Fibroblast of lung (primary cell): Measurements from ENCODE around the gene MRPL14. TPM values are rescaled to one million over a fixed set of nuclear protein-coding genes. Genes with fewer than 3 reads are reported as not detected.

Experiments
- DNase-seq, 2 donors: peaks; one replicate each; pipeline versions ENCODE4 v3.0.0 to v3.0.0-alpha.2; 2010; ENCODE audit warnings: low read depth in 2 of 2
- H2AFZ ChIP-seq: 2 replicates; pipeline ENCODE4 v1.5.1; 2012; ENCODE audit warnings: low read length, control low read depth, inconsistent platforms
- H3K27ac ChIP-seq: 2 replicates; pipeline ENCODE4 v1.5.1; 2011; ENCODE audit warnings: low read length, control low read depth; ENCODE audit not compliant: insufficient read depth
- H3K27me3 ChIP-seq: 2 replicates; pipeline ENCODE4 v1.5.1; 2011; ENCODE audit warnings: mild to moderate bottlenecking, low read length; ENCODE audit not compliant: control insufficient read depth, insufficient read depth
- H3K36me3 ChIP-seq: 2 replicates; pipeline ENCODE4 v1.5.1; 2011; ENCODE audit warnings: low read length; ENCODE audit not compliant: control insufficient read depth, insufficient read depth
- H3K4me1 ChIP-seq: 2 replicates; pipeline ENCODE4 v1.5.1; 2011; ENCODE audit warnings: low read length; ENCODE audit not compliant: control insufficient read depth, insufficient read depth; ENCODE audit errors: extremely low read depth
- H3K4me2 ChIP-seq: 2 replicates; pipeline ENCODE4 v1.5.1; 2011; ENCODE audit warnings: low read length, control low read depth; ENCODE audit not compliant: insufficient read depth; ENCODE audit errors: extremely low read depth
- H3K4me3 ChIP-seq, 4 experiments: fragments of 200-600 bp in 1 of 4; sonication (generic) in 1 of 4; replicated peaks in 1 of 4; 2 replicates each; pipeline ENCODE4 v1.5.1; 2011 to 2016; ENCODE audit warnings: low read length in 4 of 4, low read depth in 3 of 4, mild to moderate bottlenecking in 3 of 4, control low read depth in 2 of 4, inconsistent platforms in 1 of 4, mixed read lengths in 1 of 4; ENCODE audit not compliant: insufficient read depth in 1 of 4; ENCODE audit errors: control extremely low read depth in 1 of 4
- H3K79me2 ChIP-seq: 2 replicates; pipeline ENCODE4 v1.5.1; 2012; ENCODE audit warnings: mild to moderate bottlenecking, low read length, inconsistent platforms; ENCODE audit not compliant: control insufficient read depth, insufficient read depth
- H3K9ac ChIP-seq: 2 replicates; pipeline ENCODE4 v1.5.1; 2011; ENCODE audit warnings: mild to moderate bottlenecking, low read length, control low read depth; ENCODE audit not compliant: insufficient read depth
- H3K9me3 ChIP-seq: 2 replicates; pipeline ENCODE4 v1.5.1; 2012; ENCODE audit warnings: low read depth, low read length; ENCODE audit not compliant: control insufficient read depth, insufficient read depth
- H4K20me1 ChIP-seq: 2 replicates; pipeline ENCODE4 v1.5.1; 2011; ENCODE audit warnings: low read length; ENCODE audit not compliant: control insufficient read depth, insufficient read depth; ENCODE audit errors: extremely low read depth
- EZH2 ChIP-seq: IDR thresholded peaks from 2 replicates; pipeline ENCODE4 v1.5.1; 2012; ENCODE audit warnings: low read length, control low read depth, mild to moderate bottlenecking; ENCODE audit errors: missing control alignments
- polyA plus RNA-seq, 2 donors: library from polyadenylated mRNA; depleted of rRNA in 1 of 2; stranded (reverse) in 1 of 2; unstranded in 1 of 2; fragments of >200 nt; gene quantifications; 2 replicates each; pipeline ENCODE4 v1.2.1, GENCODE V29; 2011 to 2012; ENCODE audit warnings: missing spikeins in 1 of 2
- total RNA-seq: library from RNA; depleted of rRNA; stranded (reverse); fragments of >200 nt; gene quantifications from 2 replicates; pipeline ENCODE4 v1.2.1, GENCODE V29; 2014
- TF ChIP-seq, protein P1 (sequence below), 2 donors: IDR thresholded peaks in 1 of 2; conservative IDR thresholded peaks in 1 of 2; 1 replicate in 1 of 2; 2 replicates in 1 of 2; pipeline ENCODE4 v1.5.1; 2011 to 2012; ENCODE audit warnings: low read length in 2 of 2, control low read depth in 1 of 2, inconsistent platforms in 1 of 2, low read depth in 1 of 2, mild to moderate bottlenecking in 1 of 2

MRPL14 gene
- total and polyA plus RNA-seq, 2 donors (not counting 1 experiment from before 2014, with no cell fraction given), result 36.2 to 60.6 TPM

GRCh38 chr6:44154067-44154466, 26.8 kb upstream of the MRPL14 start:
- Histone ChIP-seq H3K9ac (no peak overlapping the region), H3K79me2 (no peaks in the 10 kb centered on the region), H4K20me1 (no peaks in the 10 kb centered on the region), H3K36me3 (peaks cover 6% of the 10 kb centered on the region), H3K4me3 (no peak overlapping the region), H3K4me2 (no peak overlapping the region), H3K27me3 (no peaks in the 10 kb centered on the region), H2AFZ (no peak overlapping the region), H3K4me1 (no peaks in the 10 kb centered on the region), H3K27ac (no peak overlapping the region), H3K9me3 (no peaks in the 10 kb centered on the region)
- no peak for DNase-seq
- no peak for TF ChIP-seq EZH2
- TF ChIP-seq, protein P1, sequence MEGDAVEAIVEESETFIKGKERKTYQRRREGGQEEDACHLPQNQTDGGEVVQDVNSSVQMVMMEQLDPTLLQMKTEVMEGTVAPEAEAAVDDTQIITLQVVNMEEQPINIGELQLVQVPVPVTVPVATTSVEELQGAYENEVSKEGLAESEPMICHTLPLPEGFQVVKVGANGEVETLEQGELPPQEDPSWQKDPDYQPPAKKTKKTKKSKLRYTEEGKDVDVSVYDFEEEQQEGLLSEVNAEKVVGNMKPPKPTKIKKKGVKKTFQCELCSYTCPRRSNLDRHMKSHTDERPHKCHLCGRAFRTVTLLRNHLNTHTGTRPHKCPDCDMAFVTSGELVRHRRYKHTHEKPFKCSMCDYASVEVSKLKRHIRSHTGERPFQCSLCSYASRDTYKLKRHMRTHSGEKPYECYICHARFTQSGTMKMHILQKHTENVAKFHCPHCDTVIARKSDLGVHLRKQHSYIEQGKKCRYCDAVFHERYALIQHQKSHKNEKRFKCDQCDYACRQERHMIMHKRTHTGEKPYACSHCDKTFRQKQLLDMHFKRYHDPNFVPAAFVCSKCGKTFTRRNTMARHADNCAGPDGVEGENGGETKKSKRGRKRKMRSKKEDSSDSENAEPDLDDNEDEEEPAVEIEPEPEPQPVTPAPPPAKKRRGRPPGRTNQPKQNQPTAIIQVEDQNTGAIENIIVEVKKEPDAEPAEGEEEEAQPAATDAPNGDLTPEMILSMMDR (conservative IDR thresholded peaks at IDR 0.05 in 1 of 2, IDR thresholded peaks at IDR 0.05 in 1 of 2; ENCODE audit: low read depth in 1 of 2, low read length in 2 of 2), result no peak

DNA sequence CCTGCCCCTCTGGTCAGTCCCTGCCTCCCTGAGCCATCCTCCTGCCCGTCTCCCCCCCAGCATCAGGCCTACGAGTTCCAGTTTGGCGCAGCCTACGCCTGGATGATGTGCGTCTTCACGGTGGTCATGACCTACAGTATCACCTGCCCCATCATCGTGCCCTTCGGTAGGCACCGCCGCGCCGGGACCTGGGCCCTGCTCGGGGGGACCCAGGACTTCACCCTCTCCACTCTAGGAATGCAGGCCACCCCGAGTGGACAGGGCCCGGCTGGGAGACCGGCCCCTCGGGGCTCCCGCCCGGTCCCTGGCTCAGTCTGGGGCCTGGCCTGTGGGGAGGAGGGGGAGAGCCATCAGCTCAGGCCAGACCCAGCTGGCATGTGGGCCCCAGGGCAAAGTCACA, 25.3 kb upstream of the MRPL14 start:
- H3K4me2 ChIP-seq, result no peak overlapping the region
- no peaks in the 10 kb centered on the region for H3K27me3 ChIP-seq

GRCh38 chr6:44152109-44152461, 24.8 kb upstream of the MRPL14 start:
- Histone ChIP-seq H3K4me1 (no peaks in the 10 kb centered on the region), H3K4me3 (no peak overlapping the region), H3K9ac (no peak overlapping the region), H3K79me2 (no peaks in the 10 kb centered on the region), H3K9me3 (no peaks in the 10 kb centered on the region), H3K27ac (no peak overlapping the region), H3K36me3 (peaks cover 11% of the 10 kb centered on the region), H4K20me1 (no peaks in the 10 kb centered on the region), H2AFZ (no peak overlapping the region), H3K4me2 (no peak overlapping the region), H3K27me3 (no peaks in the 10 kb centered on the region)
- no peak for TF ChIP-seq EZH2
- TF ChIP-seq, protein P1 (conservative IDR thresholded peaks at IDR 0.05 in 1 of 2, IDR thresholded peaks at IDR 0.05 in 1 of 2; ENCODE audit: low read depth in 1 of 2, low read length in 2 of 2), result no peak
- DNase-seq, result no peak

More for the DNA sequence above, 25.3 kb upstream of the MRPL14 start:
- Histone ChIP-seq H3K36me3 (peaks cover 9% of the 10 kb centered on the region), H3K27ac (no peak overlapping the region), H3K4me3 (no peak overlapping the region), H4K20me1 (no peaks in the 10 kb centered on the region), H2AFZ (no peak overlapping the region), H3K9ac (no peak overlapping the region), H3K79me2 (no peaks in the 10 kb centered on the region), H3K4me1 (no peaks in the 10 kb centered on the region), H3K9me3 (no peaks in the 10 kb centered on the region)
- no peak for TF ChIP-seq EZH2
- TF ChIP-seq, protein P1 (conservative IDR thresholded peaks at IDR 0.05 in 1 of 2, IDR thresholded peaks at IDR 0.05 in 1 of 2; ENCODE audit: low read depth in 1 of 2, low read length in 2 of 2), result no peak
- DNase-seq, result no peak
